K562 (cell line): ENCODE data around the gene CPNE2. TPM values are rescaled to one million over a fixed set of nuclear protein-coding genes. Genes with fewer than 3 reads are reported as not detected.

Experiments used
- ATAC-seq: fragments of 200-7000 bp; cut with Tn5 transposase; 3 replicates; pipeline ENCODE4 v1.9.1; 2020; ENCODE audit warnings: moderate library complexity
- BruUV-seq: library from RNA; stranded (reverse); fragments of 400-500 nt; replicated peaks from 2 replicates; lab custom pipeline; 2021; lab: Mats Ljungman, UMichigan
- CTCF ChIA-PET: fragments of 300-600 bp; formaldehyde crosslinking; extraction: SDS; loops from one replicate; lab custom pipeline; 2021; ENCODE audit warnings: low intra/inter-chr PET ratio; lab: Yijun Ruan, JAX
- POLR2A ChIA-PET: fragments of 300-600, 350-650 bp; sonication (Branson Sonifier 250); formaldehyde crosslinking; extraction: SDS; loops from one replicate; lab custom pipeline; 2021; ENCODE audit warnings: antibody characterized with exemption, inconsistent platforms; lab: Yijun Ruan, JAX
- DNase-seq, 4 experiments: peaks; one replicate each; pipeline versions ENCODE4 v3.0.0 to v3.0.0-alpha.2; 2011 to 2018; ENCODE audit warnings: low spot score in 3 of 4, mixed read lengths in 3 of 4; ENCODE audit errors: extremely low read depth in 1 of 4
- FAIRE-seq: peaks from 2 replicates; lab custom pipeline; 2011; peaks lifted over from hg19 to GRCh38; lab: Jason Lieb, UNC
- H2AFZ ChIP-seq: 2 replicates; pipeline ENCODE4 v1.6.0; 2011; ENCODE audit warnings: low read depth, low read length, control low read depth, inconsistent platforms
- H3K27ac ChIP-seq: fragments of 200-600 bp; 3 replicates; pipeline ENCODE4 v1.8.0; 2011; ENCODE audit warnings: low read depth, mild to moderate bottlenecking, control low read depth, inconsistent platforms, low read length, moderate library complexity, mixed read lengths; ENCODE audit errors: extremely low read depth
- H3K27me3 ChIP-seq, 2 experiments: fragments of 300-600 bp in 1 of 2; 2 replicates in 1 of 2; 3 replicates in 1 of 2; pipeline versions ENCODE4 v1.6.0 to v1.8.0; 2011; ENCODE audit warnings: inconsistent platforms in 2 of 2, low read length in 2 of 2, mild to moderate bottlenecking in 1 of 2, mixed read lengths in 1 of 2, moderate library complexity in 1 of 2; ENCODE audit not compliant: control insufficient read depth in 2 of 2, insufficient read depth in 2 of 2
- H3K36me3 ChIP-seq: fragments of 300-600 bp; 3 replicates; pipeline ENCODE4 v1.8.0; 2011; ENCODE audit warnings: mild to moderate bottlenecking, low read length, inconsistent platforms; ENCODE audit not compliant: control insufficient read depth, insufficient read depth
- H3K4me1 ChIP-seq, 2 experiments: fragments of 200-600 bp in 1 of 2; replicated peaks in 1 of 2; 2 replicates in 1 of 2; 3 replicates in 1 of 2; pipeline versions ENCODE4 v1.5.1 to v1.8.0; 2011; ENCODE audit warnings: inconsistent platforms in 2 of 2, low read length in 2 of 2, mild to moderate bottlenecking in 1 of 2, mixed read lengths in 1 of 2, moderate library complexity in 1 of 2; ENCODE audit not compliant: control insufficient read depth in 2 of 2, insufficient read depth in 2 of 2
- H3K4me2 ChIP-seq: 2 replicates; pipeline ENCODE4 v1.6.1; 2011; ENCODE audit warnings: low read length, control low read depth, inconsistent platforms, mixed read lengths; ENCODE audit not compliant: insufficient read depth
- H3K4me3 ChIP-seq: fragments of 200-600 bp; sonication (generic), shearing (Covaris generic); 2 replicates; pipeline ENCODE4 v1.5.1; 2016; ENCODE audit warnings: control low read depth, inconsistent platforms
- H3K79me2 ChIP-seq: fragments of 200-600 bp; 3 replicates; pipeline ENCODE4 v1.8.0; 2011; ENCODE audit warnings: low read length, inconsistent platforms; ENCODE audit not compliant: control insufficient read depth, insufficient read depth
- H3K9ac ChIP-seq, 2 experiments: 2 replicates each; pipeline versions ENCODE4 v1.6.0 to v1.6.1; 2011; ENCODE audit warnings: low read depth in 2 of 2, low read length in 2 of 2, control low read depth in 1 of 2, inconsistent platforms in 1 of 2, mild to moderate bottlenecking in 1 of 2, mixed read lengths in 1 of 2; ENCODE audit not compliant: insufficient read depth in 1 of 2
- H3K9me1 ChIP-seq: one replicate; pipeline ENCODE4 v1.6.0; 2011; ENCODE audit warnings: inconsistent platforms, mild to moderate bottlenecking, low read length, moderate library complexity; ENCODE audit not compliant: control insufficient read depth, insufficient read depth
- H3K9me3 ChIP-seq: replicated peaks from 2 replicates; pipeline ENCODE4 v1.5.1; 2011; ENCODE audit warnings: low read depth, low read length, inconsistent platforms; ENCODE audit not compliant: control insufficient read depth, insufficient read depth
- H4K20me1 ChIP-seq: replicated peaks from 2 replicates; pipeline ENCODE4 v1.6.1; 2011; ENCODE audit warnings: low read length, inconsistent platforms, mixed read lengths; ENCODE audit not compliant: control insufficient read depth, insufficient read depth
- BDP1 ChIP-seq: IDR thresholded peaks from 3 replicates; pipeline ENCODE4 v1.6.1; 2011; ENCODE audit not compliant: insufficient read length, insufficient read depth
- CBX5 ChIP-seq: IDR thresholded peaks from 2 replicates; pipeline ENCODE4 v1.6.1; 2014; ENCODE audit warnings: low read depth, borderline replicate concordance
- CREBBP ChIP-seq: IDR thresholded peaks from one replicate; pipeline ENCODE4 v1.6.1; 2012; ENCODE audit warnings: low read depth, mild to moderate bottlenecking, control low read depth, inconsistent platforms, low read length
- CSDE1 ChIP-seq, 2 experiments: fragments of 450-650 bp; IDR thresholded peaks; 2 replicates each; pipeline ENCODE4 v1.6.1; 2016; ENCODE audit warnings: mild to moderate bottlenecking in 1 of 2
- CTBP1 ChIP-seq: fragments of 450-650 bp; IDR thresholded peaks from 2 replicates; pipeline ENCODE4 v1.6.1; 2016; ENCODE audit warnings: borderline replicate concordance
- FOSL1 ChIP-seq: fragments of 200-800 bp; sonication (Bioruptor generic); conservative IDR thresholded peaks from 2 replicates; pipeline ENCODE4 v1.6.1; 2016; ENCODE audit warnings: missing genetic modification characterization, missing compliant biosample characterization
- FUS ChIP-seq: fragments of 200-400 bp; formaldehyde crosslinking; optimal IDR thresholded peaks from 2 replicates; pipeline ENCODE3; 2017; ENCODE audit warnings: low read depth, low read length
- KLF6 ChIP-seq: fragments of 250-450 bp; sonication (Bioruptor Pico); IDR thresholded peaks from 2 replicates; pipeline ENCODE4 v1.4.0; 2020; ENCODE audit warnings: mild to moderate bottlenecking, moderate library complexity, borderline replicate concordance
- NR2C1 ChIP-seq, 2 experiments: fragments of 450-650 bp; IDR thresholded peaks; 2 replicates each; pipeline ENCODE4 v1.6.1; 2017; ENCODE audit warnings: mild to moderate bottlenecking in 2 of 2, antibody characterized with exemption in 1 of 2, inconsistent platforms in 1 of 2, missing compliant biosample characterization in 1 of 2, missing genetic modification characterization in 1 of 2
- TAF7 ChIP-seq: fragments of 450-650 bp; IDR thresholded peaks from 2 replicates; pipeline ENCODE4 v1.6.1; 2016; ENCODE audit warnings: missing genetic modification characterization, missing compliant biosample characterization
- TBL1XR1 ChIP-seq, 2 experiments: IDR thresholded peaks; 2 replicates each; pipeline ENCODE4 v1.6.1; 2012; ENCODE audit warnings: improper control_type of control experiment in 2 of 2, low read length in 2 of 2, mild to moderate bottlenecking in 1 of 2
- ZNF324 ChIP-seq: fragments of 250-450 bp; sonication (Bioruptor Pico); IDR thresholded peaks from 2 replicates; pipeline ENCODE4 v1.4.0; 2020; ENCODE audit warnings: mild to moderate bottlenecking
- ZNF354B ChIP-seq: fragments of 250-450 bp; sonication (Bioruptor Pico); IDR thresholded peaks from 2 replicates; pipeline ENCODE4 v1.4.0; 2020
- ZNF77 ChIP-seq: fragments of 250-450 bp; sonication (Bioruptor Pico); IDR thresholded peaks from 2 replicates; pipeline ENCODE4 v1.5.0; 2020
- WGBS: fragments of 100-300 bp; shearing (Covaris generic); methylation state at CpG from one replicate; pipeline ENCODE4 v1.1.6; 2016; ENCODE audit warnings: low coverage, mixed read lengths; ENCODE audit not compliant: insufficient coverage; ENCODE audit errors: missing lambda C conversion rate; 5-methylcytosine and 5-hydroxymethylcytosine counted together
- in situ Hi-C: fragments of 300-500 bp; cut with MboI; formaldehyde crosslinking; loops from 4 replicates; pipeline ENCODE4 v1.15.0; 2018; ENCODE audit warnings: inconsistent platforms, mixed read lengths
- intact Hi-C: fragments of 100-400 bp; cut with micrococcal nuclease; formaldehyde crosslinking; loops from 2 replicates; pipeline ENCODE4 v1.14.2; 2022
- polyA plus RNA-seq, 8 experiments: library from polyadenylated mRNA; depleted of rRNA in 4 of 8; stranded (reverse) in 5 of 8; unstranded in 3 of 8; fragments of >200 nt; fragmentation: Nextera tagmentation in 2 of 8; fragmentation: Illumina TruSeq in 1 of 8; extraction: Ambion mirVana in 2 of 8; extraction: Trizol in 1 of 8; gene quantifications; 2 replicates each; pipeline versions ENCODE4 v1.2.1 to v1.2.3, GENCODE V29; 2011 to 2014; ENCODE audit warnings: inconsistent platforms in 1 of 8, missing spikeins in 1 of 8
- total RNA-seq, 7 experiments: library from RNA; depleted of rRNA in 6 of 7; stranded (reverse); fragments of >200 nt in 6 of 7; fragmentation: Illumina TruSeq in 2 of 7; extraction: Trizol in 2 of 7; gene quantifications; 2 replicates each; pipeline versions ENCODE4 v1.2.1 to v1.2.3, GENCODE V29; 2011 to 2021; ENCODE audit warnings: low replicate concordance in 1 of 7
- TF ChIP-seq, protein P1 (sequence below): fragments of 150-350 bp; conservative IDR thresholded peaks from 2 replicates; pipeline ENCODE4 v1.6.1; 2014; ENCODE audit warnings: low read length
- TF ChIP-seq, protein P2 (sequence below): fragments of 450-650 bp; formaldehyde crosslinking; IDR thresholded peaks from 2 replicates; pipeline ENCODE4 v1.4.0; 2020; ENCODE audit warnings: mild to moderate bottlenecking, moderate library complexity
- TF ChIP-seq, protein P3 (sequence below): fragments of 450-650 bp; IDR thresholded peaks from 2 replicates; pipeline ENCODE4 v1.6.1; 2016; ENCODE audit warnings: low read depth, mild to moderate bottlenecking, moderate library complexity

Gene CPNE2
- total and polyA plus RNA-seq, 9 of the 15 experiments (the other 6 are each of a cell fraction or from before 2014, with no cell fraction given): 3.0 to 13.9 (median 8.6) TPM

DNA sequence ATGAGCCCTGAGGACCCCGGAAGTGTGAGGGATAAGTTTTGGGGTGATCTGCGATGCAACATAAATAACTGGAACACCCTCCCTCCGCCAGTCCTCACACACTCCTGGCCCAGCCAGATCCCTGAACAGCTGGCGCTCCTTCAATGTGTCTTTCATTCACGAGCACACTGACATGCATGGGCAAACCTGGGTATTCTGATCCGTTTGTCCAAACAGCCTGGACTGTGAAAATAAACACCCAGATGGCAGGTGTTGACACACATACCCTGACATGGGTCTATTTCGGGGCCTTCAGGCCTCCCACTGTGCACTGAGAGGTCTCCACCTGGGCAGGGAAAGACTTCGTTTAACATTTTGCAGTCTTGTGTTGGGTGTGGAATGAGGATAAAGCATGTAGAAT is 3.0 kb upstream of the CPNE2 start:
- H3K27me3 ChIP-seq: peaks cover 2 to 4% of the 10 kb centered on the region in 2 experiments; a peak in 3 of 5 replicates
- TF ChIP-seq ZNF77 (CRISPR knock-in tag) (no peak), TBL1XR1 (IDR thresholded peaks at IDR 0.05; ENCODE audit: low read length in 2 of 2) (no peak), ZNF354B (CRISPR knock-in tag) (no peak), FUS (no peak), BDP1 (no peak), ZNF324 (CRISPR knock-in tag) (no peak), CBX5 (no peak), CREBBP (no peak), TAF7 (tag) (no peak), FOSL1 (tag) (no peak), CTBP1 (no peak), KLF6 (CRISPR knock-in tag) (no peak), NR2C1 (IDR thresholded peaks at IDR 0.05) (no peak), NR2C1 (tag; IDR thresholded peaks at IDR 0.05) (no peak), CSDE1 (IDR thresholded peaks at IDR 0.05) (no peak)
- TF ChIP-seq, protein P1, sequence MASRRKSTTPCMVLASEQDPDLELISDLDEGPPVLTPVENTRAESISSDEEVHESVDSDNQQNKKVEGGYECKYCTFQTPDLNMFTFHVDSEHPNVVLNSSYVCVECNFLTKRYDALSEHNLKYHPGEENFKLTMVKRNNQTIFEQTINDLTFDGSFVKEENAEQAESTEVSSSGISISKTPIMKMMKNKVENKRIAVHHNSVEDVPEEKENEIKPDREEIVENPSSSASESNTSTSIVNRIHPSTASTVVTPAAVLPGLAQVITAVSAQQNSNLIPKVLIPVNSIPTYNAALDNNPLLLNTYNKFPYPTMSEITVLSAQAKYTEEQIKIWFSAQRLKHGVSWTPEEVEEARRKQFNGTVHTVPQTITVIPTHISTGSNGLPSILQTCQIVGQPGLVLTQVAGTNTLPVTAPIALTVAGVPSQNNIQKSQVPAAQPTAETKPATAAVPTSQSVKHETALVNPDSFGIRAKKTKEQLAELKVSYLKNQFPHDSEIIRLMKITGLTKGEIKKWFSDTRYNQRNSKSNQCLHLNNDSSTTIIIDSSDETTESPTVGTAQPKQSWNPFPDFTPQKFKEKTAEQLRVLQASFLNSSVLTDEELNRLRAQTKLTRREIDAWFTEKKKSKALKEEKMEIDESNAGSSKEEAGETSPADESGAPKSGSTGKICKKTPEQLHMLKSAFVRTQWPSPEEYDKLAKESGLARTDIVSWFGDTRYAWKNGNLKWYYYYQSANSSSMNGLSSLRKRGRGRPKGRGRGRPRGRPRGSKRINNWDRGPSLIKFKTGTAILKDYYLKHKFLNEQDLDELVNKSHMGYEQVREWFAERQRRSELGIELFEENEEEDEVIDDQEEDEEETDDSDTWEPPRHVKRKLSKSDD: no peak
- TF ChIP-seq, protein P2, sequence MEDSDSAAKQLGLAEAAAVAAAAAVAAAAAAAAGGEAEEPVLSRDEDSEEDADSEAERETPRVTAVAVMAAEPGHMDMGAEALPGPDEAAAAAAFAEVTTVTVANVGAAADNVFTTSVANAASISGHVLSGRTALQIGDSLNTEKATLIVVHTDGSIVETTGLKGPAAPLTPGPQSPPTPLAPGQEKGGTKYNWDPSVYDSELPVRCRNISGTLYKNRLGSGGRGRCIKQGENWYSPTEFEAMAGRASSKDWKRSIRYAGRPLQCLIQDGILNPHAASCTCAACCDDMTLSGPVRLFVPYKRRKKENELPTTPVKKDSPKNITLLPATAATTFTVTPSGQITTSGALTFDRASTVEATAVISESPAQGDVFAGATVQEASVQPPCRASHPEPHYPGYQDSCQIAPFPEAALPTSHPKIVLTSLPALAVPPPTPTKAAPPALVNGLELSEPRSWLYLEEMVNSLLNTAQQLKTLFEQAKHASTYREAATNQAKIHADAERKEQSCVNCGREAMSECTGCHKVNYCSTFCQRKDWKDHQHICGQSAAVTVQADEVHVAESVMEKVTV (CRISPR knock-in tag): no peak
- TF ChIP-seq, protein P3, sequence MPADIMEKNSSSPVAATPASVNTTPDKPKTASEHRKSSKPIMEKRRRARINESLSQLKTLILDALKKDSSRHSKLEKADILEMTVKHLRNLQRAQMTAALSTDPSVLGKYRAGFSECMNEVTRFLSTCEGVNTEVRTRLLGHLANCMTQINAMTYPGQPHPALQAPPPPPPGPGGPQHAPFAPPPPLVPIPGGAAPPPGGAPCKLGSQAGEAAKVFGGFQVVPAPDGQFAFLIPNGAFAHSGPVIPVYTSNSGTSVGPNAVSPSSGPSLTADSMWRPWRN: no peak

More for the DNA sequence above, 3.0 kb upstream of the CPNE2 start:
- in situ Hi-C loops: loop anchor here (5.0 to 10.0 kb wide), 2 partner anchors 78 to 325 kb away; no protein-coding TSS in a partner anchor
- DNase-seq: no peak
- Histone ChIP-seq H2AFZ (no peak overlapping the region), H3K9ac (0 out of 4 replicates have a peak overlapping the region, but pooled peaks of 1 of the 2 experiments have one; percentile 29), H3K79me2 (no peaks in the 10 kb centered on the region), H3K4me3 (no peak overlapping the region), H3K4me1 (peaks cover 11 to 28% of the 10 kb centered on the region in 2 experiments; a peak in 4 of 5 replicates), H3K4me2 (no peak overlapping the region), H4K20me1 (0 out of 2 replicates have a peak, but pooled peaks cover 5% of the 10 kb centered on the region), H3K27ac (no peak overlapping the region), H3K9me3 (no peaks in the 10 kb centered on the region), H3K36me3 (no peaks in the 10 kb centered on the region), H3K9me1 (no peaks in the 10 kb centered on the region)
- no peak for ATAC-seq
- 31% methylated on average over 8 of the region's 8 CpGs for WGBS
- no peak for FAIRE-seq
- intact Hi-C loops: loop anchor here (10.0 kb wide), 1 partner anchor 425 kb away; no protein-coding TSS in a partner anchor
- CTCF ChIA-PET: no interaction called here
- POLR2A ChIA-PET: interaction anchor here (0.6 kb wide), 1 partner anchor 182 kb away, joined by 5 read pairs; no protein-coding TSS in a partner anchor
- BruUV-seq: no TSS peak
